Non-pigmented ciliary epithelial cell (primary cell): ENCODE measurements around the gene SDR39U1.

Experiments used
- DNase-seq: peaks from one replicate; pipeline ENCODE4 v3.0.0-alpha.2; 2010; ENCODE audit warnings: low read depth

SDR39U1 gene

DNA sequence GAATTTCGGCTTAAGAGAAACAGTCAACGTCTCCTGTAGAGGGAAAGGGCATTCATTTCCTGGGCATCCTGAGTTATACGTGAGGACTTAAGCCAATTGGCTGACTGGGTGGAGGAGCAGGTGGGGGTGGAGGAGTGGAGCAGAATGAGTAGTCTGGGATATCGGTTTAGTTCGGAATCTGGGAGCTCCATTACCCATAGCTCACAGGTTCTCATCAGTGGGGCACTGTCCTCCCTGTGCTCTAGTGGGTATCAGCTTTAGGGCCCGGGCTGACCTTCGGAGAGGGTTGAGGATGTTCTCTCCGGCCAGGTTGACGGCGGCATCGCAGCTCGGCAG is 704 bp downstream of the SDR39U1 start:
- no peak for DNase-seq

DNA sequence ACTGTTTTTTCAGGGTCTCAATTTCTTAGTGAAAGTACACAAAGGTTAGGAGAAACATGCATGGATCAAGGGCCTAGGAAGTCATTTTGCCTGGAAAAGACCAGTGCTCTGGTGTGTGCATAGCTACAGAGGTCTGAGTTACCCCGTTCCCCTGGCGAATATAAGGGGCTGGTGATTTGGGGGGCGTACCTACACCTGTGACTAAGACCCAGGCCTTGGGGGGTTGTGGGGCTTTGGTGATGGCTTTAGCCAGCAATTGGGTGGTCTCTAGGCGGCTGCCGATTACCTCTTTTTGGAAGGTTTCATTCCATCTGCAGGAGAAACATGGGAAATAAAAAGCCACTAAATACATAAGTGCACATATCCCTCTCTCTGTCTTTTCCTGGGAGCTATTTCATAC is 1.1 kb downstream of the SDR39U1 start:
- no peak for DNase-seq

DNA sequence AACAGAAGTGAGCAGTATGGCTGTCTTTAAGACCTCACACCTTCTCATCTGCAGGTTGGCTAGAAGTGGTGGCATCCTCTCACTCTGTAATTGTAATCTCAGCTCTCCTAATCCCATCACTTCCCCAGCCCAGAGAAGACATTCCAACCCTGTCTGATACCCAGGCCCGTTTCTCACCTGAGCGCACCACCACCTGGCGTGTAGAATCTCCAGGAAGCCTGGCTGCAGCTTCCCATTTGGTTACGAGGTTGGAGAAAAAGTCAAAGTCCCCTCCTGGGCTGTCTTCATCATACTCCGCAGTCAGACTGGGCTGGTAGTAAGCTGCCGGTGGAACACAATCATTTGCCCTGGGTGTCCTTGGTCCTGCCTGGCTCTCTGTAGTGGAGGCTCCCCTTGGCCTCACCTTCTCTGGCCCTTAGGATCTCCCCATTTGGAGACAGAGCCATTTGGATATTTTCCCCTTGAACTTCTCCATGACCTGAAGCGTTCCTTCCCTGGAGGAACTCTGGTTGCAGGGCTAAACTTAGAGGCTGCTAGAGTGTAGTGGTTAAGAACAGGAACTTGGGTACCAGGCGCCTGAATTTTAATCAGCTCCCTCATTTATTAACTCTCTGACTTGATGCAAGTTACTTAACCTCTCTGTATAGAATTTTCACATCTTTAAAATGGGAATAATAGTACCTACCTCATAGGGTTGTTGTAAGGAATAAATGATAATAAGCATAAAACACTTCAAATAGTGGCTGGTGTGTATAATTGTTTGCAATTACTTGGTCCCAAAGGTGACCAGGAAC is 1.8 kb downstream of the SDR39U1 start:
- no peak for DNase-seq

DNA sequence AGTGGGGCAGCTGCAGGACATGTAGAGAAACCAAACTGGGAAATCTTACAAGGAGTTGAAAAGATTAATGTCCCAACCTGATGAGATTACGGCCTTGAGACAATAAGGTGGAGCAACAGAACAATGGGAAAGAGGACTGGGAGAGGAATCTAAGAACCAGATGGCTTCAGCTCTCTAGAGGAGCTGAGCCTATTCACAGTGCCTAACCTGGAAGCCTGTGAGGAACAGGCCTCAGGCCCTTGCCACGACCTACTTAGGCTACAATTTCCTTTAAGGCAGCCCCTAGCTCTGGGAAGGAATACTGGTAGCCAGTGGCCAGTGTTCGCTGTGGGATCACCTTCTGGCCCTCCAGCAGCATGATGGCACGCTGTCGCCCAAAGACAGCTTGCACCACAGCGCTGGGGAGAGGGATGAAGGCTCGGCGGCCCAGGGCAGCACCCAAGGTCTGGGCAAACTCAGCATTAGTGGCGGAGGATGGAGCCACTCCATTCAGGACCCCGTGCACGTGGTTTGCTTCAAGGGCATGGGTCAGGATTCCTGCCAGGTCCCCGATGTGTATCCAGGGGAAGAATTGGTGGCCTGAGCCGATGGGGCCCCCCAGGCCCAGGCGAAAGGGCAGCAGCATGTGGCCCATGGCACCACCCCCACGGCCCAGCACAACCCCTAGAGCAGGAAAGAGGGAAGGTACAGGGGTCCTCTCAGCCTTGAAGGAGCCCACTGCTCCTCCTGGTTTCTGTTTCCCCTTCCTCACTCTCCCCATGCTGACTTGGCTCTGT is 2.6 kb downstream of the SDR39U1 start:
- no peak for DNase-seq

DNA sequence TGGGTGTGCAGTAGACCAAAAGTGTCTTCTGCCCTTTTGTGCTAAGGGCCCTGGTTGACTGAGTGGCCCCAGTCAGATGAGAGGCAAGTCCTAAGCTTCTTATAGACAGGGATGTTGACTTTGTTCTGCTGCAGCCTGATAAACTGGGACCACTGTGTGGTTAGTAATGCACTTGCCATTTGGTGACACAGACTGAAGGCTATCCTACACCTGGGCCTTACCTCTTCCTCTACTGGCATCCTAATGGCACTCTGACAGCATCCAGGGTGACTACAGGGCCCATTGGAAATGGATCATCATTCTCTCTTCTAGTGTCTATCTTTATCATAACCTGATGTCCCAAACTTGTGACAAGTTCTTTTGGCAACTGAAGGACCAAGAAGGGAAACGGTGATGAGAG is 3.3 kb downstream of the SDR39U1 start:
- DNase-seq: no peak

DNA sequence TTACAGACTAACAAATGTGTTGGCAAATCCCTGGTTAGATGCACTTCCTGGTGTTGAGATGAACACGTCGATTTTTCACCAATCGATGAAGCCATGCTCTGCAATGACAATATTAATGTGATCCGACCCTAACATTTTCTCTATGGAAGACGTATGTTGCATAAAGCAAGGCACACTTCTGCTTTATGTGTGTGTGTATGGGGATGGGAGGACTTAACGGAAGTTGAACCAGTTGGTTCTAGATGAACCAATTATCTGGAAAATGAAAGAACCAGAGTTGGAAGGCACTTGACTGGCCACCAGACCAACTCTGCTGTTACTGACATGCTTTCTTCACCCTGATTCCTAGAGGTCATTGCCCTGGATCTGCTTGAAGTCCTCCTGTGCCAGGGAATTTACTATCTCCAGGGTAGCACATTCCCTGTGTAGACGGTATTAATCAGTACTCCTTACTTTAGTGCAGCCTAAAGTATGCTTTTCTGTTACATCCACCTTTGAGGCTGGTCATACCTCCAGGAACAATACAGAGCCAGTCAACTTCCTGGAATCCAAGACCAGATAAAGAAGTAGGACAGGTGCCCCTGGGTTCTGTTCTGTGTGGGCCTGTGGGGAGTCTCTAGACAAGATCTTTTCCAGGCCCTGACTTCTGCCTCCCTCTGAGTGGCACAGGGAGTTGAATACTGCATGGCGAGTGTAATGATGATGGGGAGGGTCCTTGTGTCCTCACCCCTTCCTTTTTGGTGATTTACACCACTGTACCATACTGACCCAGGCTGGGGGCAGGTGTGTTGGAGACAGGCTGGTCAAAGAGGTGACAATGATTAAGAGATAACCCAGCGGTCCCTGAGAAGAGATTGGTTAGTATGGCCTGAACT is 4.1 kb downstream of the SDR39U1 start:
- DNase-seq: no peak

DNA sequence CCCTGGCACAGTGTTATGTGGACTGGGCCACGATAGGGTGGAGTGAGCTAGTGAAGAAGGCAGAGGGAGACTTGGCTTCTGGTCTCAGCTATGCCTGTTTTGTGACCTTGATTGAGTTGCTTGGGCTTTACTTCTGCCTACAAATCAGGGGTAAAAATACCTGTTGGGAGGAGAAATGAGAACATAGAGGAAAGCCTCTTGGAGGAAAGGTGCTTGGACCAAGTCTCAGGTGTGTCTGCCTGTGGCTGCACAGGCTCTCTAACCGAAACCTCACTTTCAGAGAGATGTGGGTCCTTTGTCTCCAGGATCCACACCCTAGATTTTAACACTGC is 4.9 kb downstream of the SDR39U1 start:
- no peak for DNase-seq

DNA sequence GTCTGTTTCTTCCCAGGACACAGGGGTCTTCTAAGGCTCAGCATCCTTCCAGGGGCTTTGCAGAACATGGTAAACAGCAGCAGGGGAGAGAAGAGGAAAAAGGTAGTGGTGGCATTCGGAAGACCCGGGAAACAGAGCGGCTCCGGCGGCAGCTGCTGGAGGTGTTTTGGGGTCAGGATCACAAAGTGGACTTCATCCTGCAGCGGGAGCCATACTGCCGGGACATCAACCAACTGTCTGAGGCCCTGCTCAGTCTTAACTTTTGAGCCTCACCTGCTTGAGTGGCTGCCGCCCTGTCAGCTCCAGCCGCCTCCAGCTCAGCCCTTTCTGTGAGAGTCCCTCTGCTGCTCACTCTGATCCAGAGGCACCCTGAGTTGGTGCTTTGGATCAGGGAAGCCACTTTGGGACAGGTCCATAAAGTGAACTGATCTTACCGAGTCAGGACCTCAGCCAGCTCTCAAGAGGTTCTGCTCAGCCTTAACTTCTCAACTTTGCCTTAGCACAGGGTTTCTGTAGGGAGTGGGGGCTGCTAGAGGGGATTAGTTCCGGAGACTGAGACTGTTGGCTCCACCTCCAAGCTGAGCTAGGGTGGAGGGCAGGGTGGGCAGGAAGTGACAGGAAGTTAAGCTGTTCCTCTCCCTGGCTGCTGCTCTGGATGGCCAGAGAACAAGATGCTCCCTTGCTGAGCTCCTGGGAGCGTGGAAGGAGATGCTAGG is 5.4 kb downstream of the SDR39U1 start:
- no peak for DNase-seq

DNA sequence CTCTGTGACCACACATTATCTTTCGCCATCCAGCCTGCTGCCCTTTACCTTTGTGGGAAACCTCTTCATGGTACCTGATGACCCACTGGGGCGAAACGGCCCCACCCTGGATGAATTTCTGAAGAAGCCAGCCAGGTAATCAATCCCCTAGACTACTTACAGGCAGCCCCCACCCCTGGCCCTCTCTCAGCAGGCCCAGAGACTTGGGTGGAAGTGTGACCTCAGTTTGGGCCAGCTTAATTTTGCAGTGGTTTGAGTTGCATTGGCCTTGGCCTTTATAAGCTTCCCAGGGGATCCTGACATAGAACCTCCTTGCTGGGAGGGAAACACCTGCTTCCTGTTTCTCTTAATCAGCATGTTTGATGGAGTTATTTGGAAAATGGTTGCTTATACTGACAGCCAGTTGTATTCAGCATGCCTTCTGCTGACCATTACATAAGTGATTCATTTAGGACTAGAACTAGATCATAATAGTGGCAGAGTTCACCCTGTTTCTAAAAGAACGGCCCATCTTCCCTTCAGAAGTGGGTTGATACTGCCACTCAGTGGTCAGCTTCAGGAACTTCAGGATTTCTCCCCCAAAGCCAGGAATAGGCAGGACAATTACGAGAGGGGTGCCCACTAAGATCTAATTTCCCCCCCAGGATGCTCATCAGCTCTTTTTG is 6.1 kb downstream of the SDR39U1 start:
- DNase-seq: peak; percentile 36

DNA sequence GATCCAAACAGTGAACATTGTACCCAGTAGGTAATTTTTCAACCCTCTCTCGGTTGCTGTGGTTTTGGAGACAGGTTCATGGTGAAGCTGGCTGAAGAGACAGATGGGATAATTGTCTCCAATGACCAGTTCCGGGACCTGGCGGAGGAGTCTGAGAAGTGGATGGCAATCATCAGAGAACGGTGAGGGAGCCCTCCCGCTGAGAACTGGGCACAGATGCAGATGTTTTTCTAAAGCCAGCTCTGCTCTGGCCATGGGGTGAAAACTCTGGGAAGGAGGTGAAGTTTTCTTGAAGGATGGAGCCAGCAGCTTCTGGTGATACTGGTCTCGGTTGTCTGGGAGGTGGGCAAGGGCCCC is 6.6 kb downstream of the SDR39U1 start:
- no peak for DNase-seq

DNA sequence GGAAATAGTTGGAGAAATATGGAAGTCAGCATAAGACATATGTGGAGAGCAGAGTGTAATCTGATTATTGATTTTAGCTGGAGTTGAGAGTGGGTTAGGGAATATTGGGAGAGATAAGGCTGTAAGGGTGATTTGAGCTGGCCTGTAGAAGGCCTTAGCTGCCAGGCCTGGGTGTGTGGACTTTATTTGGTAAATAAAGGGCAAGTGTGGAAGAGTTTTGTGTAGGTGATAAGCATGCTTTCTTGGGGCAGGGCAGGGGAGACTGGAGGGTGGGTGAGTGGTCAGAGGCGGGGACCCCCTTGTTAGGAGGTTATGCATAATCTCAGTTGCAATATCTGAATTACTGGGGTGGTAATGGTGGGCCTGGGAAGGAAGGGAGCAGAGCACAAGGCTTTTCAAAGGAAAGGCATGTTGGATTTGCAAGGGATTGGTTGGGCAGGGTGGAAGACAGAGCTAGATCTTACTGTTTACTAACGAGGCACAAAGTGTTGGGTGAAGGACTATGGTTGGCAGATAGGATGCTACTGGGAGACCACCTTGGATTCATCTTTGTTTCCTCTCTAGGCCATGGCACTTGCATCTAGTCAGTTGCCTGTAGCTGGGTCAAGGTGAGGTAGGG is 7.3 kb downstream of the SDR39U1 start:
- DNase-seq: no peak

DNA sequence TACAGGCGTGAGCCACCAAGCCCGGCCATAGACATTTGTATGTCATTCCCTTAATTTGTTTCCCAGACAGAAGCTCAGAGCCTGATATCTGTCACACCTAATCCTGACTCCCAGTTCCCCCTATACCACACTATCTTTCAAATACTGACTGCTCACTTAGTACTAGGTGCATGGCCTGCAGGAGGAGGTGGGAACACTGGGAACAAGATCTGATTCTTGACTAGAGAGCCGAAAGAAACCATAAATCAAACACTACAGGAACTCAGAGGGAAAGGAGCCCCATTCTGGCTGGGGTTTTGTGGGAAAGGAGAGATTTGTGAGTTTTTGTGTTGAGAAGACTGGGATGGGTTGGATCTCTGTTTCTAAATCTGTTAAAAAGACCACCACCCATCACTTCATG is 7.9 kb downstream of the SDR39U1 start:
- DNase-seq: no peak

DNA sequence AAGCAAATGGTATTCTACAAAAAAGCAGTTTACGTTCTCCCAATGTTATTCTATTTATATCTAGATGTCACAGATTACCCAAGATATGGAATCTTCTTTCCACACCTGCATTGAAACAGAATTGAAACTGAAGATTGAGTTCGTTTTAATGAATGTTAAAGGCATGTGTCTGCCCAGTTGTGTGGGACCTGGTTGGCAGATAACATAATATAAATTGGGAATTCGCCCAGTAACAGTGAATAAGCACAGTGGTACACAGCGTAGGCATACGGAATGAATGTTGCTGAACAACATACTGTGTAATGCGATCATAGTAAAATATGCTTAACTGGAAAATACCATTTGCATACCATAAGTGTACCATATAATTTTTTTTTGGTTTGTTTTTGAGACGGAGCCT is 8.5 kb downstream of the SDR39U1 start:
- DNase-seq: no peak

DNA sequence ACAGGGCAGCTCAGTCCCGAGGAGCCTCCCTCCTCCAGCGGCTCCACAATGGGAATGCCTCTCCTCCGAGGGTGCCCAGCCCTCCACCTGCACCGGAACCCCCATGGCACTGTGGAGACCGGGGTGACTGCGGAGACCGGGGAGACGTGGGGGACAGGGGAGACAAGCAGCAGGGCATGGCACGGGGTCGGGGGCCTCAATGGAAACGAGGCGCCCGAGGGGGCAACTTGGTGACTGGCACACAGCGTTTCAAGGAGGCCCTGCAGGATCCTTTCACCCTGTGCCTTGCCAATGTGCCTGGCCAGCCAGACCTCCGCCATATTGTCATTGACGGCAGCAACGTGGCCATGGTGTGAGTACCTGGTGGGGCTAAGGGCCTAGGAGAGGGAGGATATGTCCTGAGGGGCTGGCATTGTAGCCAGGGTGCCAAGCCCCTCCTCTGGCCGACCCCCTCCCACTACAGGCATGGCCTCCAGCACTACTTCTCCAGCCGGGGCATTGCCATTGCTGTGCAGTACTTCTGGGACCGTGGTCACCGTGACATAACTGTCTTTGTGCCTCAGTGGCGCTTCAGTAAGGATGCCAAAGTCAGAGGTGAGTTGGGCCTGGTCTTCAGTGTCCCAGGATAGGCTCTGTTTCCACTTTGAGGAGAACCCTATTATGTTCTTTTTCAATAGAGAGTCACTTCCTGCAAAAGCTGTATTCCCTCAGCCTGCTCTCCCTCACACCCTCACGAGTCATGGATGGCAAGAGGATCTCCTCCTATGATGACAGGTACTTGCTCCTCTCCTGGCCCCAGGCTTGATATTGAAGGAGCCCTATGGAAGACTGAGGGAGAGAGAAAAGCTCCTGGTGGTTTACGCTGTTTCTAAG is 10.1 kb downstream of the SDR39U1 start:
- no peak for DNase-seq

DNA sequence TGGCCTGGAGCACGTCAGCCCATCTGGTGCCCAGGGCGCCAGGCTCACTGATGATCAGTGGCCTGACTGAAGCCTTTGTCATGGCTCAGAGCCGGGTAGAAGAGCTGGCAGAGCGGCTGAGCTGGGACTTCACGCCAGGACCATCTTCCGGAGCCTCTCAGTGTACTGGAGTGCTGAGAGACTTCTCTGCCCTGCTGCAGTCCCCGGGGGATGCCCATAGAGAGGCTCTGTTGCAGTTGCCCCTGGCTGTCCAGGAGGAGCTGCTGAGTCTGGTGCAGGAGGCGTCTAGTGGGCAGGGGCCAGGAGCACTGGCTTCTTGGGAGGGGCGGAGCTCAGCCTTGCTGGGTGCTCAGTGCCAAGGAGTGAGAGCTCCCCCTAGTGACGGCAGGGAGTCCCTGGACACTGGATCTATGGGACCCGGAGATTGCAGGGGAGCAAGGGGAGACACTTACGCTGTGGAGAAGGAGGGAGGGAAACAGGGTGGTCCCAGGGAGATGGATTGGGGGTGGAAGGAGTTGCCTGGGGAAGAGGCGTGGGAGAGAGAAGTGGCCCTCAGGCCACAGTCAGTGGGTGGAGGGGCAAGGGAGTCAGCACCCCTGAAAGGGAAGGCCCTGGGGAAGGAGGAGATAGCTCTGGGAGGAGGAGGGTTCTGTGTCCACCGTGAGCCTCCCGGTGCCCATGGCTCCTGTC is 10.9 kb downstream of the SDR39U1 start:
- peak; percentile 73 for DNase-seq

DNA sequence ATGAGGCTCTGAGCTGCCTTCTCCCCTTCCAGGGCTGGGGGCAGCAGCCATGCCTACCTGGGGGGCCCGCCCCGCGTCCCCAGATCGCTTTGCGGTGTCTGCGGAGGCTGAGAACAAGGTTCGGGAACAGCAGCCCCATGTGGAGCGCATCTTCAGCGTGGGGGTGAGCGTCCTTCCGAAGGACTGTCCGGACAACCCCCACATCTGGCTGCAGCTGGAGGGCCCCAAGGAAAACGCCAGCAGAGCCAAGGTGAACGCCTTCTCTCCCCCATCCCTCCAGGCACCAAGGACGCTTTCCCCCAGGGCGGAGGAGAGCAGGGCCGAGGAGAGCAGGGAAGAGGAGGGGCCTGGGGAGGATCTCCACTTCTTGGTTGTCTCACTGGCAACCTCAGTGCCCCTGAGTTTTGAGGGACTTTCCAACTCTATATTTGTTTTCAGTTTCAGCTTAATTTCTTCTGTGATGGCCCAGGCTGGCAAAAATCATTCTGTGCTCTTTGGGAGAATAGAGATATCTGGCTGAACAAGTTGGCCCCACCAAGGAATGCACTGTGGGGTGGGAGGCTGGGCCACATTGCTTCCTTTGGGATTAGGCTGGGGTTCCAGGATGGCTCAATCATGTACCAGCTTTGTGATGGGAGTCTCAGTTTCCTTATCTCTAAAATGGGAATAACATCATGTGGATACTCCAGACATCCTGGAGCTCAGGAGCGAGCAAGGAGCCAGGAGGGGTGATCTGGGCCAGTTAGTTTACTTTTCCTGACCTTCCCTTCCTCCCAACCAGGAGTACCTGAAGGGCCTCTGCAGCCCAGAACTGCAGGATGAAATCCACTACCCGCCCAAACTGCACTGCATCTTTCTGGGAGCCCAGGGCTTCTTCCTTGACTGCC is 11.7 kb downstream of the SDR39U1 start:
- peak; percentile 18 for DNase-seq

DNA sequence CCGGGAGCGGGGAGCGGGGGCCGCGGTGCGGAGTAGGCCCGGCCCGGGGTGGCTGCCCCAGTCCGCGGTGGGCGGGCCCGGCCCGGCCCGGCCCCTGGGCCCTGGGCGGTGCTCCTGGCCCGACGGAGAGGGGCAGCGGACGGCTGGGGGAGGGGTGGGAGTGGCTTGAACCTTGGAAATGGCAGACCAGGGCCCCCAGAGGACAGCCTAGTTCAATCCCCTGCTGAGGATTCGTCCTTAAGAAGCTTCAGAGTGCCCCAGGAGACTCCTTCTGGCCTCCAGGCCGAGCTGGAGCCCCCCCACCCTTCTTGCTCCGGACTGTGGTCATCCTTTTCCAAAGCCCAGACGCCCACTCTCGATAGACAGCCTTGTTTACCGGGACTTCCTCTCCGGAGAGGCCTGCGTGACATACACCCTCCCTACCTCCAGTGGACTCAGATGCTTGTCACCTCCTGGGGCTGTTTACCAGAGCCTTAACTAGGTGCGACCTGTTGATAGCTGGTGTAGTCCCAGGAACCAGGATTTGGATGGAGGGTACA is 12.4 kb downstream of the SDR39U1 start:
- peak; percentile 8 for DNase-seq

DNA sequence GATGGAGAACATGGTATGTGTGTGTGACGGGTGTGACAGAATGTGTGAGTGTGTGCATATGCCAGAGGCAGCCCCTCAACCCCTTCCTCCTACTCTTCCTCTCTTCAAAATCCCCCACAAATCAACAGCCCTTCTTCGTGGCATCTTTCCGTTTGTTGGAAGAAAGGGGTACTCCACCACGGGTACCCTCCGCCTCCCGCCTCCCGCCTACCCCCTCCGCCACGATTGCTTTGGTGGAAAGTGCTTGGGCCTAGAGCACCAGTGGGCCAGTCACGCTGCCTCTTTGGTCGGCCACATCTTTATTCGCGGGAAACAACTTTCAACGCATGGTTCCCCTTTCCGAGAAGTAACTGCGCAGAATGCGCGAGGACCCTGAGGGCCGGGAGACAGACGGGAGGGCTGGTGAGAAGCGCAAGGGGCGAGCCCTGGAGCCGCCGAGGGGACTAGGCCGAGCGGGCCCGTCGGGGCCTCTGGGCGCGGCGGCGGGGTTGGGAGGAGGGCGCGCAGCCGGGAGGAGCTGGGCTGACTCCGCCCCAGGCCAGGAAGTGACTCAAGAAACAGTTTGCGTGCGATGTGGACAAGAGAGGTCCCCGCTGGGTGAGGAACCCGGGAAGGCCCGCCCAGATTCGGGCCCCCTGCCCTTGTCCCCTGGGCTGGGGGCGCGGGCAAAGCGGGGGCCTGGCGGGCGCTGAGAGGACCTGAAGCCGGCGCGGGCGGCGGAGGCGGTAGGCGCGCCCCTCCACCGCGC is 13.0 kb downstream of the SDR39U1 start, which contains the start of the genes CBLN3 and KHNYN:
TSS of gene CBLN3 (minus strand) at position 274 of the 748 bp plus-strand sequence. CDS start 614 bp downstream, outside the sequence.
TSS of gene KHNYN (plus strand) at position 560 of the 748 bp plus-strand sequence. CDS start 777 bp downstream, outside the sequence.
- peak; percentile 63 for DNase-seq
